ENCODE data around the gene ABCD3. TPM values are rescaled to one million over a fixed set of nuclear protein-coding genes. Genes with fewer than 3 reads are reported as not detected.
A peak's percentile ranks its signal among the peaks of the same experiment; 100 is the strongest.
"Not testable (repeated sequence)": the region's sequence is repeated elsewhere in the genome, so short reads cannot be mapped to it uniquely, and the experiment has no call there.

Gene ABCD3
- total RNA-seq: 65.7 TPM

- ATAC-seq (peak; percentile 98), DNase-seq (ENCODE audit: low spot score) (peak; percentile 98)
- intact Hi-C loops (cut with DNase I): loop anchor here (10.0 kb wide), 1 partner anchor 387 kb away; no protein-coding TSS in a partner anchor
These were observed at the start of gene ABCD3 for GRCh38 chr1:94417978-94418663. Gene ABCD3, plus strand, starts transcription at chr1:94418389. Its CDS starts 90 bp downstream, at chr1:94418479.

DNA sequence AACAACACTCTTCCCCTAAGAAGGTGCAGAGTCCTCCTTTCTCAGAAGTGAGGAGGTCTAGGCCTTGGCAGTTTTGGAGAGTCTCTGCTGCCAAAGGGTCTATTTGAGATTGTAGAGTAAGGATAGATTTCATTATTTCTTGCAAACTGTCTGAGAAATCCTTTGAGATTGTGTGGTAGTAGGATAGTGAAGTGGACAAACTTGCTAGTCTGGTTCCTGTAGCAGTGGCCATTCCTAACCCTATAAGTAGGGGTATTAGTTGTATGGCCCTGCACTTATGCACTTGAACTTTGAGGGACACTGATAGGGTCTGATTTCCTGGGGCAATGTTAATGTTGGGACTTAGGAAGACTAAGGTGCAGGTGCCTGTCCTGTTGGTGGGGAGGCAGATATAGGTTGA lies 45.4 kb upstream of the ABCD3 start:
- intact Hi-C loops (cut with DNase I); DNase-seq (ENCODE audit: low spot score); ATAC-seq: not testable (repeated sequence)

DNA sequence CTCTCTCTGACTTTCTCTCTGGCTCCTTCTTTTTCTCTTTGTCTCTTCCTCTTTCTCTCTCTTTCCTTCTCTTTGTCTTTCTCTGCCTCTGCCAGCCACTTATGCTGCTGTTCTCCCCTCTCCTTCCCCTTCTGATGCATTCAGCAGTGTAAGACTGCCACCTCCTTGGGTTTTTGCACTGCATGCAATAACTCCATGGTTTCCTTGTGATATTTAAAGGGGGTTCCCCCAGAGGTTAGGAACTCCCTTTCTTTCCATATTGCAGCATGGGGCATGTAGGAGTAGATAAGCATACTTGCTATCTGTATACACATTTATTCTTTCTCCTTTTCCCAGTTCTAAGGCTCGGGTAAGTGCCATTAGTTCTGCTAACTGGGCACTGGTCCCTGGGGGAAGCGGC lies 44.9 kb upstream of the ABCD3 start:
- ATAC-seq; DNase-seq (ENCODE audit: low spot score); intact Hi-C loops (cut with DNase I): not testable (repeated sequence)

DNA sequence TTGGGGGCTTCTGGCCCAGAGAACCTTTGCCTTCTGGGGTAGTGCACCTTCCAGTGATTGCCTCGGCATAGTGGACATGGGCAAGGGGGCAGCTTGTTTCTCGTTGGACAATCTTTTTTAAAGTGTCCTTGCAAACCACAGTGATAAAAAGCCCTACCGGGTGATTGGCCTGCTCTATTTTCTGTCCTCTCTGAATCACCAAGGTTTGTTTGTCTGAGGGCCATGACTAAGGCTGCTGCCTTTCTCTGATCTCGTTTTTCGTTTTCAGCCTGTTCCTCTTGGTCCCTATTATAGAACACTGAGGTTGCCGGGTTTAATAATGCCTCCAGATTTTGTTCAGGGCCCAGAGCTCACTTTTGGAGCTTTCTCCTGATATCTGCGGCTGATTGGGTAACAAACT lies 42.5 kb upstream of the ABCD3 start:
- ATAC-seq; intact Hi-C loops (cut with DNase I); DNase-seq (ENCODE audit: low spot score): not testable (repeated sequence)

- ATAC-seq; intact Hi-C loops (cut with DNase I): not testable (repeated sequence)
These were observed 39.7 kb upstream of the ABCD3 start for GRCh38 chr1:94378493-94378892.

GRCh38 chr1:94379615-94380014 lies 38.6 kb upstream of the ABCD3 start:
- DNase-seq (ENCODE audit: low spot score): no peak
- intact Hi-C loops (cut with DNase I): no loop called here
- ATAC-seq: no peak

More at GRCh38 chr1:94378493-94378892, 39.7 kb upstream of the ABCD3 start:
- not testable (repeated sequence) for DNase-seq (ENCODE audit: low spot score)

DNA sequence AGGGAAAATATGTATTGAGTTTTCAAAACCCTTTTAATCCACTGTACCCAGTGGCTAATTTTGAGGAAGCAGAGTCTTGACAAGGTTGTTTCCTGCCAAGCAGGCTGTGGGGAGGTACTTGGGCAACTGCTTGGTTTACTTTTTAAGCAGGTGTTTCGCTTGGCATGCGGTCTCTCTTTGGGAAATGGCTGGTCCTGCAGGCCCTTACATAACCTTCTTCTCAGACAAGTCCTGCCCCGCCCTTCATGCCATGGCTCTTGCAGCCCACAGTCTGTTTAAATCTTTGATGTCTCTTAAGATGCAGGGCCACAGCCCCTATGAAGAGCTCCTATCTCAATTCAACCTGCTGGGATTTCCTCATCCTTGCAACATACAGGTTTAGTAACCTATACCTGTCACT lies 36.0 kb upstream of the ABCD3 start:
- intact Hi-C loops (cut with DNase I): no loop called here
- no peak for ATAC-seq
- no peak for DNase-seq (ENCODE audit: low spot score)

DNA sequence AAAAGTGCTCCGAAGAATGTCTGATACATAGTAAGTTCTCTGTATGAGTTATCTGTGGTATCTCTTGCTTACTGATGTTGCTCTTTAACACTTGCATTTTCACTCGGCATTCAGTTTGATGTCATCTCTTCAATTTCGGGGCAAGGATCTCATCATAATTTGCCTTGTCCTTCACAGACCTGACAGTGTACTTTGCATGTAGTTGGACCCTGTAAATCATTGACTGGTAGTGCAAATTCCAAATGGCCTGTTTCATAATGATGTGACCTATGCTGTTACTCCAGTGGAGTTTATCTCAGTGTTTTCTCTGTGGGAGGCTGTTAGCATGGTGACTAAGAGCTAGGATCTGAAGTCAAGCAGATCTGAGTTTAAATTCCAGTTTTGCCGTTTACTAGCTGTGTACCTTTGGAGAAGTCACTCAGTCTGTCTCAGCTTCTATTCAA lies 34.2 kb upstream of the ABCD3 start:
- ATAC-seq (no peak), DNase-seq (ENCODE audit: low spot score) (no peak)
- intact Hi-C loops (cut with DNase I): no loop called here

GRCh38 chr1:94384485-94385265 lies 33.5 kb upstream of the ABCD3 start:
- ATAC-seq (no peak), DNase-seq (ENCODE audit: low spot score) (no peak)
- intact Hi-C loops (cut with DNase I): no loop called here

- intact Hi-C loops (cut with DNase I): no loop called here
- no peak for DNase-seq (ENCODE audit: low spot score)
- ATAC-seq: no peak
These were observed 32.8 kb upstream of the ABCD3 start for GRCh38 chr1:94385308-94385929.

DNA sequence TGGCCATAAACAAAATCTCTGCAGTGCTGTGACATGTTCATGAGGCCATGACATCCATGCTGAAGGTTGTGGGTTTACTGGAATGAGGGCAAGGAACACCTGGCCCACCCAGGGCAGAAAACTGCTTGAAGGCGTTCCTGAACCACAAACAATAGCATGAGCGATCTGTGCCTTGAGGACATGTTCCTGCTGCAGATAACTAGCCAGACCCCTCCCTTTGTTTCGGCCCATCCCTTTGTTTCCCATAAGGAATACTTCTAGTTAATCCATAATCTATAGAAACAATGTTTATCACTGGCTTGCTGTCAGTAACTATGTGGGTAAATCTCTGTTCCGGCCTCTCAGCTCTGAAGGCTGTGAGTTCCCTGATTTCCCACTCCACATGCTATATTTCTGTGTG lies 28.9 kb upstream of the ABCD3 start:
- DNase-seq (ENCODE audit: low spot score) (no peak), ATAC-seq (no peak)
- intact Hi-C loops (cut with DNase I): no loop called here

DNA sequence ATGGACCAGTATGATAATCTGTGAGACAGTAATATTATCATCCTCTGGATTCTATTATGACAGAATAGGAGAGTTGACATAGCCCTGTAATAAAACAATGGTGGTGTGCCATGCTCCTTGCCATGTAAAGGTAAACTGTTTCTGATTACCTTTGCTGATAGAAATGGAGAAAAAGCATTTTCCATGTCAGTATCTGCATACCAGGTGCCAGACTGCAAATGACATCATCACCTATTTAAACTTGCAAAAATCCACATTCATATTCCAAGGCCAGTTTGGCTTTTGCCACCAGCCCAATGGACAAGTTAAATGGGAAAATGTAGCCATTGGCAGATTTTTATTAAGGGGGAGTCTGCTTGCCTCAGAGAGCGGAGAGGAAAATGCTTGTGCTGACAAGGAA lies 23.9 kb upstream of the ABCD3 start:
- ATAC-seq (no peak), DNase-seq (ENCODE audit: low spot score) (no peak)
- intact Hi-C loops (cut with DNase I): no loop called here

DNA sequence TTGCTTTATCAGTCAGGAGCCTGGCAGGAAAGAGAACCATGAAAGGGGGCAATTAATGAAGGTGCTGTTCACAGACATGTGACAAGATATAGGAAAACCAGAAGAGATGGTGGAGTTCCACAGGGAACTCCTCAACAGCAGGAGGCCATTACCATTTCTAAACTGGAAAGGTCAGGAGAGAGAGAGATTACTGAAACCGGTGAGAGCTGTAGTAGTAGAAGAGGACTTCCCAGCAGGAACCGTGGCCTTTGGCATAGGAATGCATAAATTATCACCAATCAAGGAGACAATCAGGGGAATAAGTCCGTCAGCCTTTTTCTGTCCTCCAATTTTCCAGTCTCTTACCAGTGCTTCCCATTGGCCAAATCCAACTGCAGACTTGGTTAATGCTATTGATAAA lies 23.0 kb upstream of the ABCD3 start:
- DNase-seq (ENCODE audit: low spot score): no peak
- intact Hi-C loops (cut with DNase I): no loop called here
- no peak for ATAC-seq

DNA sequence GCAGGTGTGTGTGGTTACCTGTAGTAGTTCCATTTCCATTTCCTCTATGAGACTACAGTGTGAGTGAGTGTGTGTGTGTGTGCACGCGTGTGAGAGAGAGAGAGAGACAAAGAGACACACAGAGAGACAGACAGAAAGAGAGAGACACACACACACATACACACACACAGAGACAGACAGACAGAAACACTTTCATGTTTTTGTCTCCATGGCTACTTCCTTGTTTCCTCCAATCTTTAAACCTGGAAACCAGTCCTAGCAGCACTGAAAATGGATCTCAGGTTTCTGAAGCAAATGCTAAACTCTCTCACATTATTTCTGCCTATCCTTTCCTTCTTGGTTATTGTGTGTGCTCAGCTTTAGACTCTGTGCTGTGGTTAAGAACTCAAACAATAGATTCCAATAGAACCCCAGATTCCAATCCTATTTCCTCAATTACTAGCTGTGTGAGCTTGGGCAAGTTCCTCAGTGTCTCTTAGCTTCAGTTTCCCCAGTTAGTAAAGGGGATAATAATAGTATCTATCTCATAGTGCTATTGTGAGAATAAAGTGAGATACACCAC lies 22.4 kb upstream of the ABCD3 start:
- DNase-seq (ENCODE audit: low spot score) (no peak), ATAC-seq (no peak)
- intact Hi-C loops (cut with DNase I): no loop called here

GRCh38 chr1:94396356-94397010 lies 21.7 kb upstream of the ABCD3 start:
- peak; percentile 55 for ATAC-seq
- intact Hi-C loops (cut with DNase I): no loop called here
- DNase-seq (ENCODE audit: low spot score): no peak

DNA sequence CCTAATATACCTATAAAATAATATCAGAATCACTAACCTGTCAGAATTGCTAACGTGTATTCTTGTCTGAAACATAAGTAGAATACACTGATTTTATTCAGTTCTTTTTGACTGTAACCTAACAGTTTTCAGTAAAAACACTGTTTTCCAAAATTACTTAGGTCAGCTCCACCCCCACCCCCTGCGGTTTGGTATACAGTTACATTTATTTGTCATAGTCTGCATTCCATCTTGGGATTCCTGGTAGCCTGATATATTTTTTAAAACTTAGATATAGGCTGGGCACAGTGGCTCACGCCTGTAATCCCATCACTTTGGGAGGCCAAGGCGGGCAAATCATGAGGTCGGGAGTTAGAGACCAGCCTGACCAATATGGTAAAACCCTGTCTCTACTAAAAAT lies 19.8 kb upstream of the ABCD3 start:
- ATAC-seq (no peak), DNase-seq (ENCODE audit: low spot score) (no peak)
- intact Hi-C loops (cut with DNase I): no loop called here

DNA sequence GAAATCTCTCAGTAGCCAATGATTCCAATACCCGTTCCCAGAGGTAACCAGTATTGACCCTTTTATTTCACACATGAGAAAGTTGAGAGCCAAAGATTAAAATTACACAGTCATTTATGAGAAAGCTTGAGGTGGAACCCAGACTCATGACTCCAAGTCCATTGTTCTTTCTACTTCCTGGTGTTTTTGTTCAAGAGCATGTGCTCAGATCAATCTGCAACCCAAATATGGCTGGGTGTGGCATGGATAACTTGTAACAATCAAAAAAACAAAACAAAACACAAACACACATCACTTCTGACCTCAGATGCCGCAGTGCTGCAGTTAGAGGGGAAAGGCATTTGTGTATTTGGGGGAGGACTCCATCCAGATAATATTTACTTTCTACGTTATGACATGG lies 18.7 kb upstream of the ABCD3 start:
- intact Hi-C loops (cut with DNase I): no loop called here
- DNase-seq (ENCODE audit: low spot score) (no peak), ATAC-seq (no peak)

DNA sequence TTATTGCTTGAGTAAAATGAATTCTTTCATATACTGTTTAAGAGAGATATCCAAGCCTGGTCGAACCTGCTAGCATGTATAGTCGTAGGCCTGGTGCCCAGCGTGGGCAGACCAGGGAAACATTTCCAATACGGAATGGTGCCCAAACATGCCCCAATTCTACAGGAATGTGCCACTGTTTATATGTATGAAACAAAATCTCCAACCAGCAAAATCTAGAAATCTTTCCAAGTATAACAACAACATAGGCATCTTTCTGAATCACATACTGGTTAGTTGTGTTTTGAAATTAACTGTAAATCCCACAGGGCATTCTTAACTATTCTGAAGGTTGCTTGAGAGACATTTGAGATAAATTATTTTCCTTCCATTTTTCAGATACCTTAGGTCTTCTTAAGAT lies 17.0 kb upstream of the ABCD3 start:
- intact Hi-C loops (cut with DNase I): no loop called here

DNA sequence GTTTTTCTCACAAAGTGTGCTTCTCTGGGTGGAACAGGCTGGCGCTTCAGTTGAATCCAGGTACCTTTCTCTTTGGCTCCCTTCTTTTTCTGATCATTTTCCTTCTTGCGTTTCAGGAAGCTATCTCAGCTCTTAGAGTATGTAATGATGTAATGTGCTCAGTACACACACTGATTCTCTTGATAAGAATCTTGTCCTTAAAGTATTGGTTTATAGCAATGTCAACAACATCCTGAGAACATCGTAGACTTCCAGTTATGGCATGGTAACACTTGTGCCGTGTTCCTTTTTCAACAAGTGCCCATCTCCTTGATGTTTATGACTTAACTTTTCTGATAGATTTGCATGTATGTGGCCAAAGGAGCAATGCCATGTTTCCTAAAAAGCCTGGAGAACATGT lies 11.7 kb upstream of the ABCD3 start:
- intact Hi-C loops (cut with DNase I): no loop called here

More for the DNA sequence above, 17.0 kb upstream of the ABCD3 start:
- no peak for DNase-seq (ENCODE audit: low spot score)
- ATAC-seq: no peak

More for the DNA sequence above, 11.7 kb upstream of the ABCD3 start:
- ATAC-seq (no peak), DNase-seq (ENCODE audit: low spot score) (no peak)
